ENCODE results near the gene BACE1.

- TF ChIP-seq POLR2A (IDR thresholded peaks at IDR 0.05): no peak
- no peak for TF ChIP-seq CTCF (IDR thresholded peaks at IDR 0.05)
These were observed 3.3 kb upstream of the BACE1 start for GRCh38 chr11:117319214-117319840.

Data from sigmoid colon (tissue), 3 donors.